ENCODE measurements around the gene PPP2R3A. TPM values are rescaled to one million over a fixed set of nuclear protein-coding genes. Genes with fewer than 3 reads are reported as not detected.

The PPP2R3A gene
- total RNA-seq, 6 experiments from 2014 or later: 1.0 to 3.2 (median 1.7) TPM

GRCh38 chr3:136192831-136193230 lies 227.3 kb downstream of the PPP2R3A start:
- no peaks in the 10 kb centered on the region for H3K36me3 ChIP-seq
- no peaks in the 10 kb centered on the region for H3K9me3 ChIP-seq
- 0% methylated on average over 2 of the region's 2 CpGs for WGBS (ENCODE audit: insufficient coverage, low coverage, low lambda C conversion rate, missing lambda C conversion rate)
- TF ChIP-seq CTCF (IDR thresholded peaks at IDR 0.05): no peak
- no peak for TF ChIP-seq POLR2A (IDR thresholded peaks at IDR 0.05)
- peaks cover 0 to 29% (median 13%) of the 10 kb centered on the region in 4 donors for H3K4me1 ChIP-seq
- intact Hi-C loops (cut with DNase I): loop anchor here in 1 of 2 donors (10.0 kb wide), 1 partner anchor 52 kb away; no protein-coding TSS in a partner anchor
- no peak for ATAC-seq
- DNase-seq: no peak
- H3K27ac ChIP-seq: peak overlapping the region; percentile 9 to 99 (median 51)
- no peaks in the 10 kb centered on the region for H3K27me3 ChIP-seq
- H3K4me3 ChIP-seq: peak overlapping the region; percentile 81 to 96 (median 82)

GRCh38 chr3:136193278-136194054 lies 227.9 kb downstream of the PPP2R3A start:
- TF ChIP-seq POLR2A (IDR thresholded peaks at IDR 0.05) (no peak), CTCF (IDR thresholded peaks at IDR 0.05) (no peak)
- Histone ChIP-seq H3K4me1 (peaks cover 0 to 35% (median 16%) of the 10 kb centered on the region in 4 donors), H3K27ac (peak overlapping the region; percentile 99 to 100 (median 99)), H3K4me3 (peak overlapping the region; percentile 81 to 96 (median 82)), H3K27me3 (no peaks in the 10 kb centered on the region), H3K9me3 (no peaks in the 10 kb centered on the region), H3K36me3 (no peaks in the 10 kb centered on the region)
- ATAC-seq: no peak
- 1% methylated on average over 6 of the region's 6 CpGs for WGBS (ENCODE audit: insufficient coverage, low coverage, low lambda C conversion rate, missing lambda C conversion rate)
- DNase-seq: no peak
- intact Hi-C loops (cut with DNase I): loop anchor here in 1 of 2 donors (10.0 kb wide), 1 partner anchor 51 kb away; no protein-coding TSS in a partner anchor

GRCh38 chr3:136194409-136195257 lies 229.1 kb downstream of the PPP2R3A start:
- H3K4me3 ChIP-seq: peak overlapping the region; percentile 81 to 96 (median 82)
- no peak for TF ChIP-seq CTCF (IDR thresholded peaks at IDR 0.05)
- TF ChIP-seq POLR2A (IDR thresholded peaks at IDR 0.05): no peak
- no peaks in the 10 kb centered on the region for H3K9me3 ChIP-seq
- H3K27ac ChIP-seq: peak overlapping the region; percentile 99 to 100 (median 99)
- under 1% methylated on average over 38 of the region's 47 CpGs for WGBS (ENCODE audit: insufficient coverage, low coverage, low lambda C conversion rate, missing lambda C conversion rate)
- H3K4me1 ChIP-seq: peaks cover 0 to 37% (median 17%) of the 10 kb centered on the region in 4 donors
- H3K36me3 ChIP-seq: no peaks in the 10 kb centered on the region
- no peak for ATAC-seq
- peak; percentile 48 to 61 (median 54) for DNase-seq
- intact Hi-C loops (cut with DNase I): loop anchor here in 1 of 2 donors (10.0 kb wide), 1 partner anchor 50 kb away; no protein-coding TSS in a partner anchor
- H3K27me3 ChIP-seq: no peaks in the 10 kb centered on the region

- no peaks in the 10 kb centered on the region for H3K27me3 ChIP-seq
- no peaks in the 10 kb centered on the region for H3K9me3 ChIP-seq
- peaks cover 0 to 37% (median 17%) of the 10 kb centered on the region in 4 donors for H3K4me1 ChIP-seq
- peak overlapping the region; percentile 81 to 96 (median 82) for H3K4me3 ChIP-seq
- TF ChIP-seq CTCF (IDR thresholded peaks at IDR 0.05) (no peak), POLR2A (IDR thresholded peaks at IDR 0.05) (peak; percentile 53)
- peak overlapping the region; percentile 99 to 100 (median 99) for H3K27ac ChIP-seq
- ATAC-seq: peak; percentile 23 to 54 (median 36)
- intact Hi-C loops (cut with DNase I): loop anchor here in 1 of 2 donors (10.0 kb wide), 1 partner anchor 49 kb away; no protein-coding TSS in a partner anchor
- H3K36me3 ChIP-seq: no peaks in the 10 kb centered on the region
- no CpG with 5 or more reads among the region's 103 CpGs for WGBS (ENCODE audit: insufficient coverage, low coverage, low lambda C conversion rate, missing lambda C conversion rate)
- DNase-seq: peak; percentile 86 to 87 (median 87)
Measured at GRCh38 chr3:136195258-136196063, 229.9 kb downstream of the PPP2R3A start.

All from right lobe of liver (tissue), 6 donors.